HCEC 1CT (cell line): Measurements from ENCODE around the gene PCBD2.
"Not testable (repeated sequence)": the region's sequence is repeated elsewhere in the genome, so short reads cannot be mapped to it uniquely, and the experiment has no call there.

Experiments
- DNase-seq: peaks from one replicate; pipeline ENCODE4 v3.0.0-alpha.2; 2017

The PCBD2 gene

DNA sequence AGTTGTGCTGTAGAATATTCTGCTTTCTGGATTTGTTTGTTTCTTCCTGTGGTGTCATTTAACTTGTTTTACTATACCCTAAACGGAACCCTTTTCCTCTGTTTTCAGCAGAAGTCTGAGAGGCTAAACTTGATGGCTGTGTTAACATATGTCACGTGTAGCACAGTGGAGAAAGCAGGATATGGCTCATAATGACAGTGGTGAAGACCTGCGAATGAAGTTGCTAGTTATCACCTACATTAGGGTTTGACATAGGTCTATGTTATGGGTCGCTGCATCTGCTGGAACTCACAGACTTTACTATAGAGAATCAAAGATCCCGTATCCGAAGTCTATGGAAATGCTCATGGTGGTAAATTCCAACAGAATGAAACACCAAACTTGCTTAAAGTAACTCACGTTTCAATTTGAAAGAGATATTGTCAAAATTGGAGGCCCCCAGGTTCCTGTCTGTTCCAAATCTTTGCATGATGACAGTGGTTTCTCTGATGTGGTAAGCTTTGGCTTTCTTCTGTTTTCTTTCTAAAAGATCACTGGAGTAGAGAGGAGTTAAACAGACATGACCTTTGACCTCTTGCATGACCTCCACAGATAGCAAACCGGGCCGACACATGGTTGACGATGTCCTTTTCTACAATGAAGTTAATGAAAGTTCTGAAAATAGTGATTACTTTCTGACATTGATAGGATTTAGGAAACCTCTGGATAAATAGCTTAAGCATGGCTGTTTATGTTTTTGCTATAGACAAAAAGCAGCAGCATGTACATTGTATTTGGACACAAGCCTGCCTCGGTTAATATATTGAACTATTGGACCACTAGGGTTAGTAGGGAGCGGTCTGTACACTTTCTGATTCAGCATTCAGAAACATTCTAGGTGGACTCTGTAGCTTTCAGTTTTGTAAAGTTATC is 59.7 kb downstream of the PCBD2 start:
- DNase-seq = no peak

DNA sequence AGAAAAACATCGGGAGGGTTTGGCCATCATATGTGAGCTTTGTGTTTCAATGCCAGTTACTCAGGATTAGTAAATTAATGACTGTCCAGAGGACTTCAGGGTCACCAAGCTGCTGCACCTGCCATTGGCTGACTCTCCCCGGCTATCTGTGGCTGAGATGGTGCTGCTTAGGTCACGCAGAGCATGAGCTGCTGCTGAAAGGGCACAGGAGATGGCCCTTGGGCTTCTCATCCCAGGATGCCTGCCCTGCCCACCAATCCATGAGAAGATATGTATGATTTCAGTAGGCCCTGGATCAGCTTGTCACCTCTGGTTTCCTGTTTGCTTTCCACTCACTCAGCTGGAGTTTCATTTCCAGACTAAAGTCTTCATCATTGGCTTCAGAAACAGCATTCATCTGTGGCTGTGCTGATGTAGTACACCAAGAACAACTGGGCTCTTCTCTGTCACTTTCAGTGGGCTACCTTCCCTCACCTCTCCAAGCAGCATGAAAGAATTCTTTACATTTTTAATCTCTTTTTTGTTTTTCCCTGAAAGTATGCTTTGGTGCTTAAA is 60.4 kb downstream of the PCBD2 start:
- no peak for DNase-seq

DNA sequence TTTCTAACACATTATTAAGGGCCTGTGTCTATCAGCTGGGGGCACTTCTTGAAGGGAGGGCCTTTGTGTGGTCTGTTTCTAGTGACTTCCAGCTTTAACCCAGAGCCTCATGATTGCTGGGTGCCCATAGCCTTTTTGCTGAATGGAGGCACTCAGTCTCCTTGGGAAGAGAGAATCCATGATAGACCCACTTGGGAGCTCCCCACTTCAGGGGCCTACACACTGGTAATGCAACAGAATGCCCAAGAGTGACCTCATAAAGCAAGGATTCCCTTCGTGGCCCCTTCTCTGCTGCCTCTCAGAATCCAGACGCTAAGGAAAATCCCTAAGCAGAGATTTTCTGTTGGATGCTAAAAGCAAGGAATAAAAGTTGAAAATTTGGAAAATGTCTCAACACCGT is 62.7 kb downstream of the PCBD2 start, which contains the start of gene CATSPER3:
TSS of gene CATSPER3 (plus strand) at position 301 of the 400 bp plus-strand sequence. CDS start at position 386, 85 bp downstream.
- DNase-seq = no peak

DNA sequence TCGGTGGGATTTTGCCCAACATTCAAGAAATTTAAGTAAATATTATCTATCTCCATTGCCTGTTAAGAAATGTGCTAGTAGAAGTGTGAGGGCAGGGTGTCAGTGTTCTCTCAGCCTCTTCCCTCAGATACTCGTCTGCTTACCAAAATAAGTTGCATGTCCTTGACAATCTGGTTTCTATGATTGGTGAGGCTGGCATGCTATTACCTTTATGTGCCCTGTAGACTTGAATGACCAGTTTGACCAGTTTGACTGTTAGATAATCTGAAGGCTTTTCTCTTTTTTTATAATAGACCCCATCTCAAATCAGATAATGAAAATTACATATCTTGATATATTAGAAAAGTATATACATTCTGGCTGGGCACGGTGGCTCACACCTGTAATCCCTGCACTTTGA is 63.1 kb downstream of the PCBD2 start:
- no peak for DNase-seq

GRCh38 chr5:134969166-134969565 is 64.2 kb downstream of the PCBD2 start:
- DNase-seq = no peak

DNA sequence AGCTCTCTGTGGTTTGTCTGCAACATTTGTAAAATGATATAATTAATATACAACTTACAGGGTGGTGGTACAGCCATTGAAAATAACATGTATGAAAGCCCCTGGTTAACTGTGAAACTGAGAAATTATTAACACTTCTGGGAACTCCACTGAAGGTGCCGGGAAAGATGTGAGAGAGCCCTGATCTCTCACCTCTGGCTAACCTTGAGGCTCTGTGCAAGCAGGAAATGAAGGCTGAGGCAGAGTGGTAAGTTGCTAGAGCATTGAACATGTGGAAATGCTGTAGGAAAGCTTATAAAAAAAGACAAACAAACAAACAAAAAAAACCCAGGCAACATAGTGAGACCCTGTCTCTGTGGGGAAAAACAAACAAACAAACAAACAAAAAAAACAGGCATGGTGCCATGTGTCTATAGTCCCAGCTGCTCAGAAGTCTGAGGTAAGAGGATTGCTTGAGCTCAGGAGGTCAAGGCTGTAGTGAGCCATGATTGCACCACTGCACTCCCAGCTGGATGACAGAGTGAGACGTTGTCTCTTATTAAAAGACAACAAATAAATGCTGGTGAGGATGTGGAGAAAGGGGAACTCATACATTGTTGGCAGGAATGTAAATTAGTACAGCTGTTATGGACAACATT is 70.3 kb downstream of the PCBD2 start:
- DNase-seq = peak; percentile 48

GRCh38 chr5:134975843-134976242 is 70.9 kb downstream of the PCBD2 start:
- DNase-seq = no peak

DNA sequence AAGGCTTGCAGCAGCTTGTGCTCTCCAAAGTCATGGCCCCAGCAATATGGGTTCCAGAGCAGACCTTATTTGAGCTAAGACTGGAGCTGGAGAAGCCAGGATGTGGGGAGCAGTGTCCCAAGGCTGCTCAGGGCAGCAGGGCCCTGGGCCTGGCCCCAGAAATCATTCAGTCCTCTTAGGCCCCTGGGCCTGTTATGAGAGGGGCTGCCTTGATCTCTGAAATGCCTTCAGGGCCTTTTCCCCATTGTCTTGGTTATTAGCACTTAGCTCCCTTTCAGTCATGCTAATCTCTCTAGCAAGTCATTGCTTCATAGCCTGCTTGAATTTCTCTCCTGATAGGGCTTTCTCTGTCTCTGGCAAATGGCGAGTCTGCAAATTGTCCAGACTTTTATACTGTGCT is 71.9 kb downstream of the PCBD2 start:
- DNase-seq = no peak

DNA sequence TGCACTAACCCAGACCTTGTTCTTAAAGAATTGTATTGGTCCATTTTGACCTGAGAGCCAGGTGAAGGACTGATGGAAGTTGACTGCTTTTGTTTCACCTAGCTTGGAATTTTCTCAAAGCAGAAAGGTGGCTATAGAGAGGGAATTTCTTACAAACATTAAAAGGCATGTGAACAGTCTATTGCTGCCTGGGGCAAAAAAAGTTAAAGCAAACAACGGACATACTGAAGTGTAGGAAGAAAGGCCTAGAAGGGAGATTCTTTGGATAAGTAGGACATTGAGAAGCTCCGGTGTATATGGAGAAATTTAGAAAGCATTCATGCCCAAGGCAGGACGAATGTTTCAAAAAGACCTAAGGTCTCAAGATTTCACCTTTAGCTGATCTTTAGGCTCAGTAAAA is 74.5 kb downstream of the PCBD2 start:
- no peak for DNase-seq

DNA sequence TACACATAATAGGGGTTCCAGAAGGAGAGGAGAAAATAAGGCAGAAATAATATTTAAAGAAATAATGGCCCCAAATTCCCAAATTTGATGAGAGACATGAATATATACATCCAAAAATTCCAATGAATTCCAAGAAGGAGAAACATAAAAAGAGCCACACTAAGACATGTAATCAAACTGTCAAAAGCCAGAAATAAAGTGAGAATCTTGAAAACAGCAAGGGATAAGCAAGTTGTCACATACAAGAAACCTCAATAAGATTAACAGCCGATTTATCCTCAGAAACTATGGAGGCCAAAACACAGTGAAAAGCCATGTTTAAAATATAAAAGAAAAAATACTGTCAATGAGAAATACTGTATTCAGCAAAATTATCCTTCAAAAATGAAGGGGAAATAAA is 77.3 kb downstream of the PCBD2 start:
- DNase-seq = no peak

DNA sequence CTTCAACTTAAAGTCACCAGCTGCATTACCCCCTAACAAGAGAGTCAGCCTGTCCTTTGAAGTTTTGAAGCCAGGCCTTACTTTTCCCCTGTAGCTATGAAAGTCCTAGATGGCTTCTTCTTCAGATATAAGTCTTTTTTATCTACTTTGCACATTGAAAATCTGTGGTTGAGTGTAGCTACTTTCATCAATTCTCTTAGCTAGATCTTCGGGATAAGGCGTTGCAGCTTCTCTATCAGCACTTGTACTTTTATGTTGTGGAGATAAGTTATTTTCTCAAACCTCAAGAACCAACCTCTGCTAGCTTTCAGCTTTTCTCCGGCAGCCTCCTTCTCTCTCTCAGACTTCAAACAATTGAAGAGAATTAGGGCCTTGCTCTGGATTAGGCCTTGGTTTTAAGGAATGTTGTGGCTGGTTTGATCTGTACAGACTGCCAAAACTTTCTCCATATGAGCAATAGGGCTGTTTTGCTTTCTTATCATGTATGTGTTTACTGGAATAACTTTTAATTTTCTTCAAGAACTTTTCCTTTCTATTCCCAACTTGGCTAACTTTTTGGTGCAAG is 84.4 kb downstream of the PCBD2 start:
- DNase-seq = no peak

- DNase-seq = not testable (repeated sequence)
Observed at GRCh38 chr5:134990183-134990582, 85.3 kb downstream of the PCBD2 start.

DNA sequence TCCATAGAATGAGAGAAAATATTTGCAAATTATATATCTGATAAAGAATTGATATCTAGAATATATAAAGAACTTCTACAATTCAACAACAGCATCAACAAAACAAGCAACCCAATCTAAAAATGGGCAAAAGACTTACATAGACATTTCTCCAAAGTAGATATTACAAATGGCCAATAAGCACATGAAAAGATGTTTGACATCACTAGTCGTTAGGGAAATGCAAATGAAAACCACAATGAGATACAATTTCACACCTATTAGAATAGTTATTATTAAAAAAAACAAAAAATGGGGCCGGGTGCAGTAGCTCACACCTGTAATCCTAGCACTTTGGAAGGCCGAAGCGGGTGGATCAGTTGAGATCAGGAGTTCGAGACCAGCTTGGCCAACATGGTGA is 87.2 kb downstream of the PCBD2 start:
- DNase-seq = no peak

DNA sequence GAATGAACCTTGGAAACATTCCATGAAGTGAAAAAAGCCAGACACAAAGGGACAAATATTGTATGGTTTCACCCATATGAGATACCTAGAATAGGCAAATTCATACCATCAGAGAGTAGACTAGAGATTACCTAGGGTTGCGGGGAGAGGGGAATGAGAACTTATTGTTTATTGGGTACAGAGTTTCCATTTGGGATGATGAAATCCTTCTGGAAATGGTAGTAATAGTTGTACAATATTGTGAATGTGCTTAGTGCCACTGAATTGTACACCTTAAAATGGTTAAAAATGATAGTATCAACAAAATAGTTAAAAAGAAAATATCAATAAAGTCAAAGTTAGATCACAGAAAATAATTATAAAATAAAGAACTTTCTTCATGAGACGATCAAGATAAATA is 88.2 kb downstream of the PCBD2 start:
- no peak for DNase-seq

GRCh38 chr5:134994560-134995156 is 89.7 kb downstream of the PCBD2 start:
- no peak for DNase-seq

GRCh38 chr5:134995850-134996402 is 91.0 kb downstream of the PCBD2 start:
- no peak for DNase-seq

DNA sequence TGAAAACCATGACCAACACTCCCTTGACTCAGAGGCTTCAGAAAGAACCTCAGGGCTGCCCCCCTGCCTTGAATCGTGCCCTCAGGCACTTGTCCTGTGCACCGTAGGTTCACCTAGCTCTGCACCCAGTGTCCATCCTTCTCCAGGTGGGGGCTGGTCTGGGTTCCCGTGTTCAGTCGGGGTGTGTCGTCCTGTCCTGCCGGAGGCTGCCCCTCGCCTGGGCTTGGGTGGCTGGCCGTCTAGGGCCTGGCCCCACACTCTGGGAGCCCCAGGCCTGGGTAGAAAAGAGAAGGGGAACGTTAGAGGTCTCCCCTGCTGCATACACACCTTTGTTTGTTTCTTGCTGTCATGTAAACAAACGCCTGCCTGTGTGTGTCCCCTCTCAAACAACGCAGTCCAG is 92.1 kb downstream of the PCBD2 start:
- DNase-seq = no peak

- DNase-seq = not testable (repeated sequence)
Observed at GRCh38 chr5:134998068-134998467, 93.1 kb downstream of the PCBD2 start.

DNA sequence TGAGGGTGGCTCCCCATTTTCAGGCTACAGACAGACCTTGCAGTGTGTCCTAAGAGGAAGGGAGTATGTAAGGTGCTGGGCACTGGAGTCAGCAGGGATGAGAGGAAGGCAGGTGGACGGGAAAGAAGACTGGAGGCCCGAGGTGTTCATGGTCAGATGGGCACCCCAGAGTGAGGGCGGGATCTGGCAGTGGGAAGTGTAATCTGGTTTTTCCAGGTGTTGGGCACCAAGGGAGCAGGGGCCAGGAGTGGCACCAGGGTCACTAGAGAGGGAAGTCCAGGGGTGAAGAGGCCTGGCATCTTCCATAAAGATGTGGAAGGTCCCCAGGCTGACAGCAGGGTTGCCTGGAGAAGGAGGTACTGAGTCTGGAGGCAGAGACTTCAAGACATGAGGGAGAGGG is 99.4 kb downstream of the PCBD2 start:
- DNase-seq = no peak

DNA sequence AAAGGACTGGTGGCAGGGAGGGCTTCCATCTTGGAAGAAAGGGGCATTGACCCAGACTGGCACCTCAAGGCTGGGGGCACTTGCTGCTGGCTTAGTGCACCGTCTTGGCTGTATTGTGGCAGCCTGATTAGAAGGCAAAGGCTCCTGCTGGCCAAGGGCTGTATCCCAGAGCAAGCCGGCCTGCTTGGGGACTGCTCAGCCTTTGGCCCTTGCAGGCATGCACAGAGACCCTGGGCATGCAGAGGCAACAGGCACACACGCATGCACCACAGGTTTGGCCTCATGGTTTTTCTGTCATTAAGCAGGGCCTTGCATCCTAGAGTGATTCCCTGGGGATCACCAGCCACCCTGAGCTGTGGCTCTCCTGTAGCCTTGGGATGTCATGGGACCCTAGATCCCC is 100.1 kb downstream of the PCBD2 start:
- no peak for DNase-seq

DNA sequence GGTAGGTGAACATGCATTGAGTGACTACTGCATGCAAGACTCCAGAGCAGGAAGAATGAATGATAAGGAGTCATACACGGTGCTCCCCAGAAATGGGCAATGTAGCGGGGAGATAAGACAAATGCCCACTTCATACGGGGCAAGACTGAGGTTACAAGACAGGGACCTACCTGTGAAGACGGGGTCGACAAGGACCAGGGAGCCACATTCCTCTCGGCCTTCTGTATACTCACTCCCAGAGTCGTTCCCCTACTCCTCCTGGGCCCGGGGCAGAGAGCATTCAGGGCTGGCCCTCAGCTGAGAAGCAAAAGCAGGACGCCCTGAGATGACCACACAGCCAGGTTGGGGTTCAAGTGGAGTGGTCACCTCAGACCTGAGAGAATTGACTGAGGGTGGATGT is 102.4 kb downstream of the PCBD2 start:
- DNase-seq = no peak

GRCh38 chr5:135007749-135008363 is 102.9 kb downstream of the PCBD2 start:
- DNase-seq = no peak
